Fibroblast of skin of left quadriceps (primary cell): ENCODE measurements around the gene C22orf39.
"Not testable (repeated sequence)": the region's sequence is repeated elsewhere in the genome, so short reads cannot be mapped to it uniquely, and the experiment has no call there.

Source experiments
- DNase-seq, 2 experiments: peaks; one replicate each; pipeline ENCODE4 v3.0.0-alpha.2; 2013; ENCODE audit warnings: low read depth in 2 of 2

C22orf39 gene

DNA sequence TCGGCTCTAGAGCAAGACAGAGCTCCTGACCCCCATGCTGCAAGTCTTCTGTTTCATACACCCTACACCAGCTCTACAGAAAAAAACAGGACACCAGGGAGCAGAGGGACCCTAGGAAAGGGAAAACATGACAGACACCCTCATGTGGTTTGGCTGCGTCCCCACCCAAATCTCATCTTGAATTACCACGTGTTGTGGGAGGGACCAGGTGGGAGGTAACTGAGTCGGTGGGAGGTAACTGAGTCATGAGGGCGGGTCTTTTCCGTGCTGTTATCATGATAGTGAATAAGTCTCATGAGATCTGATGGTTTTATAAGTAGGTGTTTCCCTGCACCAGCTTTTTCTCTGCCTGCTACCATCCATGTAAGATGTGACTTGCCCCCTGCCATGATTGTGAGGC, 6.6 kb upstream of the C22orf39 start:
- no peak for DNase-seq

DNA sequence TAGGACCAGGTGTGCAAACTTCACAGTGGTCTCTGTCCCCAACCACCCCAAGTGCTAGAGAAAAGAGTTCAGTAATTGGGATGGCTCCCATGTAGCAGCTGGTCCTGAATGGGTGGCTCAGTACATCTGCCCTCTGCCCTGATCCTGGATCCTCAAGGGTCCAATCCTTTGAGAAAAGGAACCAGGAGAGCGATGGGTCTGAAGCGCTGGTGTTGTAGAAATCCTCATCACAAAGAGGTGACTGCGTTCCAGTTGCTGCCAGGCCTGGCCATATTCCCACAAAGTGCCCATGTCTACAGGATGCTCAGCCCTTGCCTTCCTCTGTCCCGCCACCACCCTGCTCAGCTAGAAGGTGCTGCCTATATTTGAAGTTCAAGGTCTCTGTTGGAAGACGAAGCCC, 6.2 kb upstream of the C22orf39 start:
- no peak for DNase-seq

DNA sequence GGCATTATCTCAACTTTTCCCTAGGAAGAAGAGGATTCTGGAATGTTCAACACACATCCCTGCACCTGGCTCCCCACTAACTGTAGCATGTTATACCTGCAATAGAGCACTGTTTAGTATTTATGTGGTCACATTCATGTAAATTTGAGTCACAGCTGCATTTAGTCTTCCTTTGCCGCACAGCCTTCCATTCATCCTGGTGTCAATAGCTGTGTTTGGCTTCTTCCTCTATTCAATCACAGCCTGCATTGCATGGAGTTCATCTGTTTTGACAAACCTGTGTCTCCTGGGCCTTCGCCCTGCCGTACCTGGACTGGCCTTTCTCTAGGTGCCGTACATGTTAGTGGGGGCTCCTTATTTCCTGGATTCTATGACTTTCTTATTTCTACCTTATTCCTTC, 4.1 kb upstream of the C22orf39 start:
- DNase-seq, result no peak

DNA sequence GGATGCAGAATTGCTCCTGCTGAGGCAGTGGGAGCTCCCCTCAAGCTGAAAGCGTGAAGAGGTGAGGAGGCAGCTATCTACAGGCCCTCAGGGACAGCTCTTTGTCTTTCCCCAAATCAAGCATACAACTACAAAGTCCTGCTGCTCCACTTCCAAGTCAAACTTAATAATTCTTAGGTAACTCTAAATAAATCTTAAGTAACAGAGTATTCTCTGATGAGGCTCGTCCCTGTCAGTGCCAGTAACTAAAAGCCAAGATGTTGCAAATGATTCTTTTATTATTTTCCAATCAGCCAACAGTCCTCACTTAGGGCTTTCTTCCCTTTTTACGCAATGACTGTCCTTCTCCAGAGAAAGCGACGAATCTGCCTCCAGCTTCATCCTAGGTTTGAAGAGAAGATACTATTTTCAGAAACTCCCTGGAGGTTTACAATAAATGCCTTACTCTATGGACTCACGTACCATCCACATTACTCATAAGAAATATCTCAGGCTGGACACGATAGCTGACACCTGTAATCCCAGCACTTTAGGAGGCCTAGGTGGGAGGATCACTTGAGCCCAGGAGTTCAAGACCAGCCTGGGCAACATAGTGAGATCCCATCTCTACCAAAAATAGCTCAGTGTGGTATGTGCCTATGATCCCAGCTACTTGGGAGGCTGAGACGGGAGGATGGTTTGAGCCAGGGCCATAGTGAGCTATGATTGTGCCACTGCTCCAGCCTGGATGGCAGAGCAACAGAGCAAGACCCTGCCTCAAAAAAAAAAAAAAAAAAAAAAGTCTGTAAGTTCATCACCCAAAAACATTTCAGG, 3.1 kb upstream of the C22orf39 start:
- no peak for DNase-seq

DNA sequence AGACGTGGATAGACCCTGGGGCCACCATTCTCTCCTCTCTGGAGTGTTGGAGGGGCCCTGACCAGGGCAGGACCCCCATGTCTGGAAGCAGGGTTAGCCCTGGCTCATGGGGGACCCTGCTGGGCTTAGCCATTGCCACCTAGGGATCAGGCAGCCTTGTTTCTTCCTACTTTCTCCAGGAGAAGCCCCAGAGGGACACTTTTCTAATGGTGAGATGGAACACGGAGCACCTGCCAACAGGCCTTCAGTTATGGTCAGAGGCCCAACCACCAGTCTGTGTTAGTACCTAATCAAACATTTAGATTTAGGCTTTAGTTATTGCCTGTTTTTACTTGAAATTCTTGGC, 1.9 kb upstream of the C22orf39 start:
- no peak for DNase-seq

DNA sequence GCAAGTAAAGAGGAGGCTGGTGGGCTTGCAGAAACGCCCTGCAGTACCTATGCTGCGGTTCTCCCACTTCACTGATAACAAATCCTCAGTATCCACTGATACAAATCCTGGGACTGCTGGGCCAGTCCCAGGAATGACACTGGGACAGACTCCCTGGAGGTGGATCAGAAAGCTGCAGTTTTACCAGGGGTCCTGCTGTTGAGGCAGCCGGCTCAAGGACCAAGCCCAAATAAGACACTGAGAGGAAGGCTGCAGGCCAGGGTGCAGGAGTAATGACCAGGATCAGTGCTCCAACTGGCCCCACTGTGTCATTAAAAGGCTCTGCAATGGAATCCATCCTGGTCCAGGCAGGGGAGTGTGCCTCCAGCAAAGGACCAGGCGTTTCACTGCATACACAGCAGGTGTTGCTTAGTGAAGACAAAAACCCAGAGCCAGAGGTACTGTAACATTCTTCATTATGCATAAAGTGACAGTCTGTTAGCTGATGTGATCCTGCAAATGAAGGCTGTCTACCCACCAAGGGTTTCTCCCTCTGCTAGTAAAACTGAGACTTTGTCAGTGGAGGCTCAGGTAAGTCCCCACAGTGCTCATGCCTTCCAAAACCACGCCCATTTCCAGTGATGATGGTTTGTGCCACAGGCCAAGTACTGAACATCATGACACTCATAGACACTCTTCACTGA, 1.4 kb upstream of the C22orf39 start:
- no peak for DNase-seq

DNA sequence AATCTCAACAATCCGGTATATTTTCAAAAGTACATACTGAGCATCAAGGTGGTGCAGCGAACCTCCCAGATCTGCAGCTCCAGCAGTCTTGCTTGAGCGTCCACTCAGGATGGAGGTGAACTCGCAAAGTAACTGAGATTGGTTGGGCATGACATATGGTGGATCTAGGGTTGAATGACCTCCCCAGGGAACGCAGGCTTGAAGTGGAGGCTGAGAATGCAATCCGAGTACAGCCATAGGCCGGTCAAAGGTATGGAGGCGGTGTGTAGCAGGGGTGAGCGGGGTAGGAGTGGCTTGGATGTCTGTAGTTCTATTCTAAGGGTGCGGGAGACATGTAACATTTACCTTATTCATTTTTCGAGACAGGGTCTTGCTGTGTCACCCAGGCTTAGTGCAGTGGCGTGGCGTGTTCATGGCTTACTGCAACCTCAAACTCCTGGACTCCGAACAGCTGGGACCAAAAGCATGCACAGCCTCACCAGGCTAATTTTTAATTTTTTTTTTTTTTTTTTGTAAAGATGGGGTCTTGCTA, 631 bp upstream of the C22orf39 start:
- peak in 1 of 2 experiments; percentile 23 for DNase-seq

DNA sequence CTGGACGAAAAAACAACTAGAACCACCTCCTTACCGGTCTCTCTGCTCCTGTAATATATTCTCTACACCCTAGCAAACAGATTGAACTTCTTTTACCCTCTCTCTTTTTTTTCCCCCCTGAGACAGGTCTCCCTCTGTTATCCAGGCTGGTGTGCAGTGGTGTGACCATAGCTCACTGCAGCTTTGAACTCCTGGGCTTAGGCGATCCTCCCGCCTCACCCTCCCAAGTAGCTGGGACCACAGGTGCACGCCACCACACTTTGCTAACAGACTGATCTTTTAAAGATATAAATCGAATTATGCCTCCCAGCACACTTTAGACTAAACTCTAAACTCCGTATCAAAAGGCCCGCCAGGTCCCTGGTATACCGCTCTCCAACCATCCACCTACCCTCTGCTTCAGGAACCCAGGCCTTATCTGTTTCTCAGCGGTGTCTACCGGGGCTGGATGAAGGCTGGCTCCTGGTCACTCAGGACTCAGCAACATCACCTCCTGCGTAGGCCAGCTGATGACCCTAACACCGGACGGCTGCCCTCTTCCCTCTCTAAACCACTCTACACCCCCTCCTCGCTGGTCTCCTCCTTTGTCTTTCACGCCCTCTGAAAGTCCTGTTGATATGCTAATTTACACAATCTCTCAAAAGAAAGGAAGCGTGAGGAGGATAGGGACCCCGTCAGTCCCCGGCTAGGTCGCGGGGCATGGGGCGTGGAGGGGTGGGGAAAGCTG, 745 bp downstream of the C22orf39 start:
- no peak for DNase-seq

DNA sequence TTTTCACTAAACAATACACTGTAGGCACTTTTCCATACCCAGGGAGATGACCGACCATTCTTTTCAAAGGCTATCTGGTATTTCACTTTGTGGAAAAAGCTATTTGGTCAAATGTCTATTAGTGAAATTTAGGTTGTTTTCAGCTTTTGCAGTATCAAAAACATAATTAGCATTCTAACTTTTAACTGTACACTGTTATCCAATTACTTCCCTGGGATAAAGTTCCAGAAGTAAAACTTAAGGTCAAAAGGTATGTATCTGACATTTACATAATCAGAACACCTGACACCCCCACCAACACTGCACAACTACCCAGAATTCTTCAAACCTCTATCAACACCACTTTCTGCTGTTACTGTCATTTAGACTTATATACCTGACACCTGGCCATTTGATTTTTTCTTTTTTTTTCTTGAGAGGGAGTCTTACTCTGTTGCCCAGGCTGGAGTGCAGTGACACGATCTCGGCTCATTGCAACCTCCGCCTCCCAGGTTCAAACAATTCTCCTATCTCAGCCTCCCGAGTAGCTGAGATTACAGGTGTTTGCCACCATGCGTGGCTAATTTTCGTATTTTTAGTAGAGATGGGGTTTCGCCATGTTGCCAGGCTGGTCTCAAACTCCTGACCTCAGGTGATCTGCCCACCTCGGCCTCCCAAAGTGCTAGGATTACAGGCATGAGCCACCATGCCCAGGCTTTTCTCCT, 2.1 kb downstream of the C22orf39 start:
- DNase-seq, result not testable (repeated sequence)

DNA sequence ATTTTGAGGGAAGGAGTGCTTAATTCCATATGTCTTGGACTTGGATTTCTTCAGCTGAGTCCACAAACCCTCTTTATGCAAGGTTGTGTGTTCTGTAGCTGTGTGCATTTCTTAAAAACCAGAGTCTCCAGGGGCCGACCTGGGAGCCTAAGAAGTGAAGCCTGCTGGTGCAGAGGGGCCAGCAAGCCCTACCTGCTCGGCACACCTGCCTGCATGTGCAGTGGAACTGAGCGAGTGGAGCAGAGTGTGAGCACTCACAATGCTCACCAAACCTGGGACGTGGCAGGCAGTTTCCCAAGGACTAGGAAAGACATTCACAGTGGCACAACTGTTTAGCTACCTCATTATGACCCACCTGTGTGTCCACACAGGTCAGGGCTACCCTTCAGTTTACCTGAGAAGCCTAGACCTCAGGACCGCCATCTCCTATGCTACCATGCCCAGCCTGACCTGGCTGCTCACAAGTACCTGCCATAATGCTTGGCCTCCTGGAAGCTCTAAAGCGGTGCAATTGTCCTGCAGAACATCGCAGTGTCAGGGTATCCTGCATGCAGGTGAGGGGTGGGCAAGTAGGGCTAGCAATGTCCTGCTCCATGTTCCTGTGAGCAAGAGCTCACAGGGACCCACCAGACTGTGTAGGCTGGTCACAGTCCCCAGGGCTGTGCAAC, 3.8 kb downstream of the C22orf39 start:
- DNase-seq, result no peak

DNA sequence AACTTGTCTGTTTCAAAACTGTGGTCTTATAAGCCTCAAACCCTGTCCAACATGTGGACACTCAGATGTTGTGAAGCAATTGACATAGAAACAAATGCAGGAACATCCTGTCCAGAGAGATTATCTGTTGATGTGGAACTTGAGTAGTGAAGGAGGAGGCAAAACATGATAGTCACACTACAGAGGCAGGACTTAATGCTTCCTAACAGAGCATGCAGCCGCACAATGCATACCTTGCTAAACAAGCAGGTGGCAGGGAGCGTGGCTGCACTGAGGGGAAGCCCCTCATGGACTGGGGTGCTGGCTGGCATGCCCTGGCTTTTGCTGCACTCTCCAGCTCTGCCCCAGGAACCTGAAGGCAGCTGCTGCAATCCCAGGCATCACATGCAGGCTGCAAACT, 5.3 kb downstream of the C22orf39 start:
- no peak for DNase-seq

DNA sequence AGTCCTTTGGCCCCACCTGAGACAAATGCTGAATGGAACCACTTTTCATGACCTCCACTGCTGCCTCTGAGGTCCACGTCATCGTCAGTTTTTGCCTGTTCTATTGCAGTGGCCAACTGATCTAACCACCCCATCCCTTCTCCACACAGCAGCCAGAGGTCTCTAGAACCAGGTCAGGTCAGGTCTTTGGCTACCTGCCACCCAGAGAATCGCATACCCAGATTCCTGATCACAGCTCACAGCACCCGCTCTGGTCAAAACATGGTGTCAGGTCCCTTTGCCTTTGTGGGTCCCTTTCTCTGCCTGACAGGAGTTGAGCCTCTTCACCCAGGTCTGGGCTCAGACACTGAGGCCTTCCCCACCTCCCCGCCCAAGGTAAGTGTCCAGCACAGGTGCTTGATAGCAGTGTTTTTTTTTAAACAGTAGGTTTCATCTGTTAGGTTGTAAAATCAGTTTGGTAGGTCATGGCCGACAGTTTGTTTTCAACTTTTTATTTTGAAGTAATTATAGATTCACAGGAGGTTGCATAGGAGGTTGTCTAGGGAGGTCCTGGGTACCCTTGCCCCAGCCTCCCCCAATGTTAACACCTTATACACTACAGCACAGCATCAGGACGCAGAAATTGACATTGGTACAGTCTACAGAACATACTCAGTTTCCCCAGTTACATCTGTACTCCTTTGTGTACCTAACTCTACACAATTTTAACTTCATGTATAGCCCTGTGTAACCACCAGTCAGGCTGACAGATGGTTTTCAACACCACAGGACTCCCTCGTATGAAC, 6.9 kb downstream of the C22orf39 start:
- DNase-seq, result no peak

DNA sequence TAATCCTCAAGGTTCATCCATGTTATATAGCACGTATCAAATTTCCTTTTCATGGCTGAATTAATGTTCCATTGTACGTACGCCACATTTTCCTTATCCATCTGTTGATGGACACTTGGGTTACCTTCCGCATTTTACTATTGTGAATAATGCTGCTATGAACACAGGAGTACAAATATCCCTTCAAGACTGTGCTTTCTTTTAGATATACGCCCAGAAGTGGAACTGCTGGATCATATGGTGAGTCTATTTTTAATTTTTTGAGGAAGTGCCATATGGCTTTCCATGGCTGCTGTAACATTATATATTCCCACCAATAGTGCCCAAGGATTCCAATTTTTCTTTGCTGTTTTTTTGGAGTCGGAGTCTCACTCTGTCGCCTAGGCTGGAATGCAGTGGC, 9.2 kb downstream of the C22orf39 start:
- DNase-seq, result no peak

DNA sequence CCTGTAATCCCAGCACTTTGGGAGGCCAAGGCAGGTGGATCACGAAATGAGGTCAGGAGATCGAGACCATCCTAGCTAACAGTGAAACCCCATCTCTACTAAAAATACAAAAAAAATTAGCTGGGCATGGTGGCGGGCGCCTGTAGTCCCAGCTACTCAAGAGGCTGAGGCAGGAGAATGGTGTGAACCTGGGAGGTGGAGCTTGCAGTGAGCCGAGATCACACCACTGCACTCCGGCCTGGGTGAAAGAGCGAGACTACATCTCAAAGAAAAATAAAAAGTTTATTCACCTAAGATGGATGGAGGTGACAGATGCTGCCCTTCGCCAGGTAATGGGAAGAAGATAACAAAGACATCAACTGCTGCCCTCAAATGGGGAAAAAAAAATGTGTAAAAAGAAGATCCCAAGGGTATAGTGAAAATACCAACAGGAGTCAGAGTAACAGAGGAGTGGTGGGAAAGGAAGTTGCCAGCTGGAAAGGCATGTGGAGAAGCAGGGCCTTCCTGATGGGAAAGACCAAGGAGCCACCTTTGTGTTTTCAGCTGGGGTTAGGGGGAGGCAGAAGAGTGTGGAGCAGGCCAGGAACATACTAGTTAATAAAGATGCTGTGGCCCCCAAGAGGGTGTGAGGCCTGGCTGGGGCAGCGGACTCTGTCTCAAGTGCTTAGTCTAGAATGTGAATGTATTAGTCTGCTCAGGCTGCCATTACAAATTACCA, 10.9 kb downstream of the C22orf39 start:
- DNase-seq, result not testable (repeated sequence)

DNA sequence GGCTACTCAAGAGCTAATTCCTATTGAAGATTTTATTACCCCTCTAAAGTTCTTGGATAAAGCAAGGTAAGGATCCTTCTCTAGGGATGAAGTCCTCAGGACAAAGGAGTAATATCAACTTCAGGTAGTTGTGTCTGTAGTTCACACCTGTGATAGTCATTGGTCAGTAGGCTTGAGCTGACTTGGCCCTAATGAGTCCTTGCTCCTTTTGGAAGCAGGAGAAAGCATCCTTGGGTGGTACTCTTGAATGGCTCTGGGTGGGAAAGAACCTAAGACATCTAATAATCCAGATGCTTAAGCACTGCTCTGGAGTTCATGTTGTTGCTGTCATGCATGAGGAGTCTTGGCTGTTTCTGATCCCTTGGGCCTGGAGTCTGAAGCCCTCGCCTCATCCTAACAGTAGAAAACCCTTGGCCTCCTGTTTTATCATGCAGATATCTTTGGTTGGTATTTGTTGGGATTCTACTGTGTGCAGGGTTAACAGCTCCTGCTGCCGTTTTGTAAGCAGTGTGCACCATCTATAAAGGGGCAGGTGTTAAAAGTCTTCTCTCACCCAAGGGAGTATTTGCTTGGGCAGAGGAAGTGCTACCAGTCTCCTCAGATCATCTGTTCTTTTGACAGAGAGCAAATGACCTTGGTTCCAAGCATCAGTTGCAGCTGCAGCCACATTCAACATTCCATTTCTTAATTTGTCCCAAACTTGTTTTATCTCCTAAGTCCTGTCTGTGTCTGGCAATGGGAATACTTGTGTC, 12.5 kb downstream of the C22orf39 start:
- no peak for DNase-seq

DNA sequence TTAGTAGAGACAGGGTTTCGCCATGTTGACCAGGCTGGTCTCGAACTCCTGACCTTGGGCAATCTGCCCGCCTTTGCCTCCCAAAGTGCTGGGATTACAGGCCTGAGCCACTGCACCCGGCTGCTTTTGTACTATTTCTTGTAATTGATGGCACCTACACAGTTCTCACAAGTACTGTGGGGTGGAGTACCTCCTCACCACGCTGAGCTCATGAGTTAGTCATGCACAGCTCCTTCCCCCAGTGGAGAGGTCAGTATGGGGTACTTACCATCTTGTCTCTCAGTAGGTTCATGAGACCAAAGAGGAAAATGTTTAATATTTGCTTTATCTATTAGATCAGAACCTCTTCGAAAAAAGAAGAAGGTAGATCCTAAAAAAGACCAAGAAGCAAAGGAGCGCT, 13.1 kb downstream of the C22orf39 start:
- no peak for DNase-seq

DNA sequence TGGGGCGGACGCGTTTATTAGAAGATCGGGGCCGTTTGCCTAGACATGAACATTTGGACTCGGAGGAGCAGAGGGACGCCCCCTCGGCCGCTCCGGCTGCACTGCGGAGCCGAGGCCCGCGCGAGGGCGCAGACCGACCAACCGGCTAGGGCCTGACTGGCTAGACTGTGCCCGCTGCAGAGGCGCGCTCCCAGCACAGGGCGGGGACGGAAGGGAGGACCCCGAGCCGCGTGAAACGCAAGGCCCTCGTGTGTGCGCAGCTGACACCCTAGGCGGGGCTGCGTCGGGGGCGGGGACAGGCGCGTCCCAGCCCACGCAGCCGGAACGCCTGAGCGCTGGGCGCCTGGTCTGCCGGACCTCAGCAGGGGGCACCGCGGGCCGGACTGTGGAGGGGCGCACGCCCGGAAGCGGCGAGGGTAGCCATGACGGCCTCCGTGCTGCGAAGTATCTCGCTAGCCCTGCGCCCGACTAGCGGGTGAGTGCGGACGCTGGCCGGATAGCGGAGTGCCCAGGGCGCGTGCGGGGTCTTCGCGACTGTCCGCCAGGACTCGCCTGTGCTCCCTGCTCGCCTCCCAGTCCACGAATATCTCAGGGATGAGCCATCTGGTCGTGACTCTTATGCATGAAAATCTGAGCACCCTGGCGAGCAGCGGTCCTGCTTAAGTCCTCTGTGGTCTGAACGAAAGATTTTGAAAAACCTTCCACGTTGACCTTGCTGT, 15.2 kb downstream of the C22orf39 start, which contains the start of gene MRPL40:
TSS of gene MRPL40 (plus strand) at position 413 of the 719 bp plus-strand sequence. CDS start at position 423, 10 bp downstream.
- DNase-seq, result peak; percentile 80 to 82

DNA sequence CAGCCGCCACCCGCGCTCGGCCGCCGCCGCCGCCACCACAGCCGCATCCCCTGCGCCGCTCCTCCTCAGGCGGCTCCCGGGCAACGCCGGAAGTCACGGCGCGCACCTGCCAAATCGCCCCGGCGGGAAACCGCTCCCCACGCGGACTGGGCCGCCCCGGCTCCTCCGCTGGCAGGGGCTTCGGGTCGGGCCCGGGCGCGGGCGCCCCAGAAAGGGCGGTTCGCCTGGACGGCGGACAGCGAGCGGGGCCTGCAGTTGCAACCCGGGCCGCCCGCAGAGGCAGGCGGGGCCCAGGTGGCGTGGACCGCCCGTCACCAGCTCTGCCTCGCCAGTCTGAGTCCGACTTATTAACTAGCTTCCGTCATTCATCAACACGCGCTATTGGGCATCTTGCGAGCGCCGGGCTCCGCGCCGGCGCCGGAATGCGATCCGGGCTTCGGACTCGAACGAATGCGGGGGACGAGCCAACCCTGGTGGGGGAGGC, 15.8 kb downstream of the C22orf39 start, which contains the start of gene HIRA:
TSS of gene HIRA (minus strand) at position 85 of the 484 bp plus-strand sequence. CDS start 257 bp downstream, outside the sequence.
- peak; percentile 51 to 52 for DNase-seq
